Heart right ventricle (tissue), 16 donors: ENCODE results near the gene KIF26B. TPM values are rescaled to one million over a fixed set of nuclear protein-coding genes. Genes with fewer than 3 reads are reported as not detected.

ENCODE experiments used
- ATAC-seq, 8 donors: fragments of 200-7000 bp; cut with Tn5 transposase; one replicate each; pipeline ENCODE4 v1.9.1; 2020; ENCODE audit warnings: mild to moderate bottlenecking in 8 of 8, moderate library complexity in 8 of 8, moderate number of reproducible peaks in 1 of 8
- DNase-seq, 2 donors: peaks; one replicate each; pipeline ENCODE4 v3.0.0-alpha.2; 2020
- H3K27ac ChIP-seq, 10 donors: fragments of 200-600 bp; sonication (generic) in 2 of 10; one replicate each; pipeline versions ENCODE4 v1.5.0 to v1.8.0; 2020 to 2022; ENCODE audit warnings: mild to moderate bottlenecking in 3 of 10
- H3K27me3 ChIP-seq, 7 donors: fragments of 200-600 bp; one replicate each; pipeline ENCODE4 v1.8.0; 2021 to 2022; ENCODE audit warnings: mild to moderate bottlenecking in 2 of 7
- H3K36me3 ChIP-seq, 9 donors: fragments of 200-600 bp; sonication (generic) in 1 of 9; one replicate each; pipeline versions ENCODE4 v1.5.0 to v1.8.0; 2020 to 2022; ENCODE audit warnings: mild to moderate bottlenecking in 2 of 9
- H3K4me1 ChIP-seq, 9 donors: fragments of 200-600 bp; sonication (generic) in 1 of 9; one replicate each; pipeline versions ENCODE4 v1.5.0 to v1.8.0; 2020 to 2022; ENCODE audit warnings: mild to moderate bottlenecking in 4 of 9
- H3K4me3 ChIP-seq, 10 donors: fragments of 200-600 bp; sonication (generic) in 2 of 10; one replicate each; pipeline versions ENCODE4 v1.5.0 to v1.8.0; 2020 to 2022; ENCODE audit warnings: mild to moderate bottlenecking in 7 of 10, moderate library complexity in 2 of 10
- H3K9me3 ChIP-seq, 11 donors: fragments of 200-600 bp in 10 of 11; sonication (generic) in 2 of 11; one replicate each; pipeline versions ENCODE4 v1.5.0 to v1.8.0; 2013 to 2022; ENCODE audit warnings: mild to moderate bottlenecking in 2 of 11, control low read depth in 1 of 11, moderate library complexity in 1 of 11
- WGBS, 2 donors: extraction: QIAGEN DNeasy Blood & Tissue Kit; methylation state at CpG; one replicate each; pipeline ENCODE4 v1.1.7; 2013; ENCODE audit warnings: inconsistent platforms in 1 of 2; 5-methylcytosine and 5-hydroxymethylcytosine counted together
- intact Hi-C, 10 donors: fragments of 100-400 bp; cut with DNase I; formaldehyde crosslinking; loops; one replicate each; pipeline versions ENCODE4 v1.11.1 to v1.14.2; 2022
- polyA plus RNA-seq, 2 donors: library from polyadenylated mRNA; stranded (reverse); fragments of 200-250 nt; gene quantifications; one replicate each; pipeline ENCODE4 v1.2.3, GENCODE V29; 2013
- total RNA-seq, 10 donors: library from RNA; stranded (reverse); fragmentation: NEBNext Ultra II Directional in 3 of 10; extraction: Animal tissue kit (Norgen Biotek cat#: 25700) in 3 of 10; gene quantifications; one replicate each; pipeline versions ENCODE4 v1.2.1 to v1.2.4, GENCODE V29; 2021 to 2023
- TF ChIP-seq, protein P1 (sequence below), 9 donors: fragments of 200-600 bp; sonication (generic) in 2 of 9; IDR thresholded peaks; one replicate each; pipeline versions ENCODE4 v1.5.0 to v1.8.0; 2021 to 2022; ENCODE audit warnings: antibody characterized with exemption in 9 of 9, mild to moderate bottlenecking in 5 of 9, moderate library complexity in 1 of 9
- donor health status: Arrhythmogenic right ventricular cardiomyopathy.
- donor health status: ischemic (EF 13 %, LVEDD 7.1; RV severe dilation, severe dysfunction).
- donor health status: healthy with polysubstance abuse.
- donor health status: DM: no; HTN: yes; CAD: no.
- donor health status: DM: no; HTN: no; CAD: no.
- donor health status: ischemic (EF 25% LVEDD 6.9; RV normal size, moderate dysfunction).
- donor health status: ischemic (EF 25% LVEDD 5.7; RV mildly dilated, moderate dysfunction).
- donor health status: healthy.
- donor health status: DM: yes; HTN: yes; CAD: no.
- donor health status: Ischemic cardiomyopathy.
- donor health status: ischemic (EF 35%, LVEDD 5.7; RV mildly dilated, moderate dysfunction).
- donor health status: nonischemic (EF 11% LVEDD 7.7; RV severe dilation, severe dysfunction).
- donor health status: DM: yes; HTN: yes; CAD: no.
- donor health status: PGD.
- donor health status: ischemic (EF 29% LVEDD 5.4; RV normal size, mild dysfunction).
- donor health status: nonischemic (EF 23%, LVEDD 6.1; RV moderate dilation, normal function).

The KIF26B gene
- total and polyA plus RNA-seq, 12 donors, result 0.66 to 8.8 (median 2.8) TPM

- TF ChIP-seq, protein P1, sequence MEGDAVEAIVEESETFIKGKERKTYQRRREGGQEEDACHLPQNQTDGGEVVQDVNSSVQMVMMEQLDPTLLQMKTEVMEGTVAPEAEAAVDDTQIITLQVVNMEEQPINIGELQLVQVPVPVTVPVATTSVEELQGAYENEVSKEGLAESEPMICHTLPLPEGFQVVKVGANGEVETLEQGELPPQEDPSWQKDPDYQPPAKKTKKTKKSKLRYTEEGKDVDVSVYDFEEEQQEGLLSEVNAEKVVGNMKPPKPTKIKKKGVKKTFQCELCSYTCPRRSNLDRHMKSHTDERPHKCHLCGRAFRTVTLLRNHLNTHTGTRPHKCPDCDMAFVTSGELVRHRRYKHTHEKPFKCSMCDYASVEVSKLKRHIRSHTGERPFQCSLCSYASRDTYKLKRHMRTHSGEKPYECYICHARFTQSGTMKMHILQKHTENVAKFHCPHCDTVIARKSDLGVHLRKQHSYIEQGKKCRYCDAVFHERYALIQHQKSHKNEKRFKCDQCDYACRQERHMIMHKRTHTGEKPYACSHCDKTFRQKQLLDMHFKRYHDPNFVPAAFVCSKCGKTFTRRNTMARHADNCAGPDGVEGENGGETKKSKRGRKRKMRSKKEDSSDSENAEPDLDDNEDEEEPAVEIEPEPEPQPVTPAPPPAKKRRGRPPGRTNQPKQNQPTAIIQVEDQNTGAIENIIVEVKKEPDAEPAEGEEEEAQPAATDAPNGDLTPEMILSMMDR (IDR thresholded peaks at IDR 0.05), result no peak
- H3K4me1 ChIP-seq, result peaks cover 0 to 6% (median 0%) of the 10 kb centered on the region in 9 donors
- H3K9me3 ChIP-seq, result no peaks in the 10 kb centered on the region
- H3K4me3 ChIP-seq, result no peak overlapping the region
- DNase-seq (no peak), ATAC-seq (no peak)
- H3K27ac ChIP-seq, result no peak overlapping the region
- intact Hi-C loops, result no loop called here
- peaks cover 0 to 4% (median 0%) of the 10 kb centered on the region in 7 donors for H3K27me3 ChIP-seq
- 96 to 97% methylated on average over 2 of the region's 2 CpGs for WGBS, 2 donors
- no peaks in the 10 kb centered on the region for H3K36me3 ChIP-seq
Observed at GRCh38 chr1:245611251-245611650, 456.5 kb downstream of the KIF26B start.

DNA sequence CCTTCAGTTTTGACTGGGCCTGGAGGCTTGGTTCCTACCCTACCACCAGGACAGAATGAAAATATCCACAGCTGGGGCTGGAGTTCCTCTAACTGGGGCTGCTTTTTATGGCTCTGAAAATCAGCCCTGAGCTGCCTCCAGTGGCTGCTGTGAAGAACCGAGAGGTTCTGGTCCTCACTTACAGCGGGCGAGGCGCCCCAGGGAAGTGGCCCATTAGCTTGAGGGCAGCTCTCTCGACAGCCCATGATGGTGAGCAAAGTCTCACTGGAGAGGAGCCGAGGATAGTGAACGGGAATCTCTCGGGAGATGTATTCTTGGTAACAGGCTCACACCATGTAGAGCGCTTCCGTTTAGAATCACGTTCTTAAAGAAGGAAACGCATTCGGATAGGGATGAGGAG lies 459.7 kb downstream of the KIF26B start:
- H3K27ac ChIP-seq, result peak overlapping the region in 1 of 10 donors; percentile 10
- H3K9me3 ChIP-seq, result no peaks in the 10 kb centered on the region
- peaks cover 0 to 6% (median 0%) of the 10 kb centered on the region in 9 donors for H3K4me1 ChIP-seq
- ATAC-seq (peak; percentile 39 to 84 (median 54)), DNase-seq (peak in 1 of 2 donors; percentile 21)
- 66 to 68% methylated on average over 13 of the region's 13 CpGs for WGBS, 2 donors
- TF ChIP-seq, protein P1 (IDR thresholded peaks at IDR 0.05), result no peak
- intact Hi-C loops, result no loop called here
- H3K36me3 ChIP-seq, result no peaks in the 10 kb centered on the region
- no peaks in the 10 kb centered on the region for H3K27me3 ChIP-seq
- H3K4me3 ChIP-seq, result peak overlapping the region in 2 of 10 donors; percentile 9 to 11

DNA sequence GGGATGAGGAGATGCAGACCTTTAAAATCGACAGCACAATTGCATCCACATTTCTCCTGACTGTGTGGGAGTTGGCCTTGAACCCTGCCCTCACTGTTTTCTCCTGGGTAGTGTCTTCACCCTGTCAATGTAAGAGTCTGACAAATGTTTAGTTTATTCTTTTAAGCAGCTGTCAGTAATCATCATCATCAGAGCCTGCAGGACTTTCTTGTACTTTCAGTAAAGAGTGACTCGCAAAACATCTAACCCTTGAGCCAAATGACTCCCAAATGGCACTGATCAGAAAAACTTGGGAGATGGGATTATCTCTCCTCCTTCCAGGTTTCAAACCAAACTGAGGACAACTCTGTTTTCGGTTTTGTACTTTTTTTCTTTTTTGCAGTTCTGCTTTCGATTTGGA lies 460.2 kb downstream of the KIF26B start:
- Histone ChIP-seq H3K27me3 (no peaks in the 10 kb centered on the region), H3K4me3 (peak overlapping the region in 3 of 10 donors; percentile 7 to 11 (median 9)), H3K4me1 (peaks cover 0 to 6% (median 0%) of the 10 kb centered on the region in 9 donors), H3K27ac (peak overlapping the region in 1 of 10 donors; percentile 20), H3K36me3 (no peaks in the 10 kb centered on the region), H3K9me3 (no peaks in the 10 kb centered on the region)
- TF ChIP-seq, protein P1 (IDR thresholded peaks at IDR 0.05), result no peak
- no peak for DNase-seq
- intact Hi-C loops, result no loop called here
- 60 to 63% methylated on average over 4 of the region's 4 CpGs for WGBS, 2 donors
- no peak for ATAC-seq

GRCh38 chr1:245621589-245621988 lies 466.8 kb downstream of the KIF26B start:
- Histone ChIP-seq H3K4me1 (no peaks in the 10 kb centered on the region), H3K27ac (no peak overlapping the region), H3K27me3 (no peaks in the 10 kb centered on the region), H3K9me3 (no peaks in the 10 kb centered on the region), H3K4me3 (no peak overlapping the region), H3K36me3 (no peaks in the 10 kb centered on the region)
- TF ChIP-seq, protein P1 (IDR thresholded peaks at IDR 0.05), result no peak
- ATAC-seq (peak in 1 of 8 donors; percentile 31), DNase-seq (no peak)
- intact Hi-C loops, result no loop called here
- 68 to 79% methylated on average over 5 of the region's 5 CpGs for WGBS, 2 donors
